ENCODE data around the gene TMEM89. TPM values are rescaled to one million over a fixed set of nuclear protein-coding genes. Genes with fewer than 3 reads are reported as not detected.

The TMEM89 gene
- total and polyA plus RNA-seq, 2 of the 13 experiments (the other 11 are each of a cell fraction or from before 2014, with no cell fraction given), result 0.31 to 0.59 TPM

DNA sequence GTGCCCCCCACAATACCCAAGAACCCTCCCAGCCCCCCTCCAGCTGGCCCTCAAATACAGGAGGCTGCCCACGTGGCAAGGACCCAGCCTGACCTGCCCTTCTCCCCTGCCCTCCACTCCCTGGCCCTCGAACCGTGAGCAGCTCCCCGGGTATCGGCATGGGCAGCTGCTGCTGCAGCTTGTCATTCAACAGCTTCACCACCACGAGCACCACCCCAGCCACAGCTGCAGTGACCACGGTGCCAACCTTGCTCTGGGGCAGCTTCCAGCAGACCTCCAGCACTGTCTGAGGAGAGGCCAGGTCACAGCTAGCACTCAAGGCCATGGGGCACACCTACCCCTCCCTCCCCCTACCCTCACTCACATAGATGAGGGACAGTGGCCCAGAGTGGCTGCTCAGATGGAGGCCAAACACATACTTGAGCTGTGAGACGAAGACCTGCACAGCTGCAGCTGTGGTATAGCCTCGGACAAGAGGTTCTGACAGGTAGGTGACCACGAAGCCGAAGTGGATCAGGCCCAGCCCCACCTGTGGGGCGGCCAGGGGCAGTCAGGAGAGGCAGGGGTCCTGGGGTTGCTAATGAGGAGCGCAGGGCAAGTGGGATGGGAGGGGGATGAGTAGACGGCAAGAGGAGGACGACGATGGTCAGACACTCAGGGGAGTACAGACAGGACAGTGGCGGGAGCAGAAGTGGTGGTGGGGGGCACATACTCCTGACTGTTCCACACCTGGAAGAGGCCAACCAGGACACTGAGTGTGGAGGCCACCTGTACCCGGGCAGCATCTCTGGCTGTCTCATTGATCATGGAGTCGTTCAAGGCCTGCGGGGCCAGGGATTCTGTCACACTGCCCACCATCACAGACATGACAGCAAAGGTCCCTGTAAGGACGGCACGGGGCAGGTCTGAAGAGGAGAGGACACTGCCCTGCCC lies 10.2 kb upstream of the TMEM89 start (continued):
- TF ChIP-seq, protein P1, sequence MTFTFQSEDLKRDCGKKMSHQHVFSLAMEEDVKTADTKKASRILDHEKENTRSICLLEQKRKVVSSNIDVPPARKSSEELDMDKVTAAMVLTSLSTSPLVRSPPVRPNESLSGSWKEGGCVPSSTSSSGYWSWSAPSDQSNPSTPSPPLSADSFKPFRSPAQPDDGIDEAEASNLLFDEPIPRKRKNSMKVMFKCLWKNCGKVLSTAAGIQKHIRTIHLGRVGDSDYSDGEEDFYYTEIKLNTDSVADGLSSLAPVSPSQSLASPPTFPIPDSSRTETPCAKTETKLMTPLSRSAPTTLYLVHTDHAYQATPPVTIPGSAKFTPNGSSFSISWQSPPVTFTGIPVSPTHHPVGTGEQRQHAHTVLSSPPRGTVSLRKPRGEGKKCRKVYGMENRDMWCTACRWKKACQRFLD (CRISPR knock-in tag; IDR thresholded peaks at IDR 0.05; ENCODE audit: borderline replicate concordance), result no peak
- TF ChIP-seq ZNF3 (CRISPR knock-in tag; IDR thresholded peaks at IDR 0.05) (no peak), PHF8 (CRISPR knock-in tag; IDR thresholded peaks at IDR 0.05) (no peak), ZBTB42 (CRISPR knock-in tag; IDR thresholded peaks at IDR 0.05) (no peak), ZNF225 (CRISPR knock-in tag; IDR thresholded peaks at IDR 0.05) (no peak), HHEX (CRISPR knock-in tag; IDR thresholded peaks at IDR 0.05) (no peak)
- TF ChIP-seq, protein P2, sequence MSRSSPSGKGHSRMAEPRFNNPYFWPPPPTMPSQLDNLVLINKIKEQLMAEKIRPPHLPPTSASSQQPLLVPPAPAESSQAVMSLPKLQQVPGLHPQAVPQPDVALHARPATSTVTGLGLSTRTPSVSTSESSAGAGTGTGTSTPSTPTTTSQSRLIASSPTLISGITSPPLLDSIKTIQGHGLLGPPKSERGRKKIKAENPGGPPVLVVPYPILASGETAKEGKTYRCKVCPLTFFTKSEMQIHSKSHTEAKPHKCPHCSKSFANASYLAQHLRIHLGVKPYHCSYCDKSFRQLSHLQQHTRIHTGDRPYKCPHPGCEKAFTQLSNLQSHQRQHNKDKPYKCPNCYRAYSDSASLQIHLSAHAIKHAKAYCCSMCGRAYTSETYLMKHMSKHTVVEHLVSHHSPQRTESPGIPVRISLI (CRISPR knock-in tag; IDR thresholded peaks at IDR 0.05; ENCODE audit: borderline replicate concordance), result no peak

DNA sequence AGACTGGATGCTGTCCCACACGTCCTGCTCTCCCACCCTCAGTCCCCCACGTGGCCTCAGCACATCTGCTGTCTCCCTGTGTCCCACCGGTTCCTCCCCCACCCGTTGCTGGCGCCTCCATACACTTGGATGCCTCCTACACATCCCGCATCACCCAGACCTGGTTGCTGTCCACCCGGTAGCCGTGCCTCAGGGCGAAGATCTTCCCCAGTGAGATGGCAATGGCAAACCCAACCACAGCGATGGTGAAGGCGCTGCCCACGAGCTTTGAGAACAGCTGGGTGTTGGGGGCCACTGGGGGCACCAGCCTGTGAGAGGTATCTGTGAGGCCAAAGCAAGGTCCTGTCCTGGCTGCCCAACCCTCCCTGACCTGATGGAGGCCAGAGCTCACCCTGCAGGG lies 9.3 kb upstream of the TMEM89 start:
- Histone ChIP-seq H3K27ac (ENCODE audit: extremely low read length, insufficient read depth, low read length) (no peak overlapping the region), H3K4me3 (replicated peaks in 1 of 3; ENCODE audit: insufficient read depth in 1 of 3, low read depth in 2 of 3, low read length in 3 of 3) (no peak overlapping the region), H3K36me3 (replicated peaks in 1 of 2; ENCODE audit: control insufficient read depth in 1 of 2, insufficient read depth in 2 of 2, low read length in 2 of 2) (peaks cover 27 to 79% of the 10 kb centered on the region in 2 experiments), H4K20me1 (ENCODE audit: insufficient read depth, low read length) (no peaks in the 10 kb centered on the region), H3K79me2 (ENCODE audit: insufficient read depth, low read length) (peaks cover 35% of the 10 kb centered on the region), H3K4me1 (ENCODE audit: insufficient read depth, low read length) (peaks cover 50% of the 10 kb centered on the region), H3K9me3 (ENCODE audit: low read length) (no peaks in the 10 kb centered on the region), H3K4me2 (ENCODE audit: low read depth, low read length) (no peak overlapping the region), H3K27me3 (ENCODE audit: control insufficient read depth in 1 of 2, insufficient read depth in 2 of 2, low read length in 2 of 2) (no peaks in the 10 kb centered on the region; a peak in 1 of 5 replicates), H2AFZ (ENCODE audit: low read length) (no peak overlapping the region), H3K9ac (ENCODE audit: insufficient read depth, low read depth, low read length) (no peak overlapping the region)
- in situ Hi-C loops (cut with HindIII; ENCODE audit: extremely low pct_ligation_motif_present, low pct_unique_long_range_greater_than_20kb), result no loop called here
- ATAC-seq (no peak), FAIRE-seq (no peak), DNase-seq (ENCODE audit: low spot score) (no peak)
- ChIA-PET CTCF (ENCODE audit: low intra/inter-chr PET ratio, low total read pairs) (no interaction called here), POLR2A (no interaction called here)
- intact Hi-C loops (cut with micrococcal nuclease; ENCODE audit: unreplicated experiment), result no loop called here
- WGBS (ENCODE audit: low lambda C conversion rate), result 98% methylated on average over 12 of the region's 12 CpGs
- no TSS peak for BruUV-seq (replicated peaks)
- TF ChIP-seq ZNF468 (CRISPR knock-in tag; IDR thresholded peaks at IDR 0.05) (no peak), ZNF280B (CRISPR knock-in tag; IDR thresholded peaks at IDR 0.05; ENCODE audit: borderline replicate concordance) (no peak), ZBTB20 (CRISPR knock-in tag; IDR thresholded peaks at IDR 0.05; ENCODE audit: borderline replicate concordance, low read depth) (no peak), ZSCAN29 (CRISPR knock-in tag; conservative IDR thresholded peaks at IDR 0.05) (no peak), TCF7 (IDR thresholded peaks at IDR 0.05; ENCODE audit: low read depth) (no peak), ZNF589 (CRISPR knock-in tag; conservative IDR thresholded peaks at IDR 0.05) (no peak), EHMT2 (IDR thresholded peaks at IDR 0.05; ENCODE audit: borderline replicate concordance, low read depth, low read length) (no peak), HNF4A (CRISPR knock-in tag; IDR thresholded peaks at IDR 0.05) (no peak), NR2C2 (CRISPR knock-in tag; IDR thresholded peaks at IDR 0.05; ENCODE audit: borderline replicate concordance) (no peak)
